ENCODE results near the gene ANKRD63.

Gene ANKRD63

GRCh38 chr15:40265355-40265754, 17.5 kb downstream of the ANKRD63 start:
- peaks cover 0 to 8% of the 10 kb centered on the region in 2 donors for H3K27me3 ChIP-seq
- H3K4me3 ChIP-seq = no peak overlapping the region
- H3K36me3 ChIP-seq = peaks cover 0 to 15% (median 0%) of the 10 kb centered on the region in 3 donors
- H3K4me1 ChIP-seq = peaks cover 0 to 12% (median 0%) of the 10 kb centered on the region in 4 donors
- H3K9me3 ChIP-seq = no peaks in the 10 kb centered on the region
- intact Hi-C loops (cut with DNase I; ENCODE audit: low total_unique reads) = no loop called here
- DNase-seq = no peak
- no peak overlapping the region for H3K27ac ChIP-seq
- TF ChIP-seq CTCF (IDR thresholded peaks at IDR 0.05) = no peak

GRCh38 chr15:40264321-40265153, 18.3 kb downstream of the ANKRD63 start:
- Histone ChIP-seq H3K27ac (no peak overlapping the region), H3K27me3 (peaks cover 0 to 8% of the 10 kb centered on the region in 2 donors)
- intact Hi-C loops (cut with DNase I; ENCODE audit: low total_unique reads) = no loop called here

GRCh38 chr15:40263024-40263754, 19.7 kb downstream of the ANKRD63 start:
- Histone ChIP-seq H3K36me3 (peaks cover 0 to 15% (median 0%) of the 10 kb centered on the region in 3 donors), H3K4me3 (no peak overlapping the region), H3K27ac (no peak overlapping the region), H3K27me3 (peaks cover 0 to 13% of the 10 kb centered on the region in 2 donors), H3K4me1 (peaks cover 0 to 12% (median 0%) of the 10 kb centered on the region in 4 donors), H3K9me3 (no peaks in the 10 kb centered on the region)
- no peak for DNase-seq
- intact Hi-C loops (cut with DNase I; ENCODE audit: low total_unique reads) = no loop called here
- no peak for TF ChIP-seq CTCF (IDR thresholded peaks at IDR 0.05)

More at GRCh38 chr15:40264321-40265153, 18.3 kb downstream of the ANKRD63 start:
- Histone ChIP-seq H3K4me3 (no peak overlapping the region), H3K9me3 (no peaks in the 10 kb centered on the region), H3K4me1 (peaks cover 0 to 12% (median 0%) of the 10 kb centered on the region in 4 donors), H3K36me3 (peaks cover 0 to 15% (median 0%) of the 10 kb centered on the region in 3 donors)
- TF ChIP-seq CTCF (IDR thresholded peaks at IDR 0.05) = no peak
- DNase-seq = no peak

- no peaks in the 10 kb centered on the region for H3K9me3 ChIP-seq
- H3K27me3 ChIP-seq = peaks cover 0 to 6% of the 10 kb centered on the region in 2 donors
- peaks cover 0 to 12% (median 0%) of the 10 kb centered on the region in 4 donors for H3K4me1 ChIP-seq
- H3K27ac ChIP-seq = no peak overlapping the region
- no peak for DNase-seq
- H3K4me3 ChIP-seq = no peak overlapping the region
- TF ChIP-seq CTCF (IDR thresholded peaks at IDR 0.05) = no peak
- intact Hi-C loops (cut with DNase I; ENCODE audit: low total_unique reads) = no loop called here
- peaks cover 0 to 5% (median 0%) of the 10 kb centered on the region in 3 donors for H3K36me3 ChIP-seq
Measured at GRCh38 chr15:40259021-40259420, 23.8 kb downstream of the ANKRD63 start.

- peaks cover 0 to 6% of the 10 kb centered on the region in 2 donors for H3K27me3 ChIP-seq
- no peak overlapping the region for H3K27ac ChIP-seq
- H3K4me1 ChIP-seq = peaks cover 0 to 13% (median 4%) of the 10 kb centered on the region in 4 donors
- no peak for TF ChIP-seq CTCF (IDR thresholded peaks at IDR 0.05)
- H3K9me3 ChIP-seq = no peaks in the 10 kb centered on the region
- intact Hi-C loops (cut with DNase I; ENCODE audit: low total_unique reads) = no loop called here
- H3K36me3 ChIP-seq = peaks cover 0 to 5% (median 0%) of the 10 kb centered on the region in 3 donors
- no peak for DNase-seq
- no peak overlapping the region for H3K4me3 ChIP-seq
Measured at GRCh38 chr15:40258544-40258943, 24.3 kb downstream of the ANKRD63 start.
